ENCODE results near the gene SLC39A12.

SLC39A12 gene

DNA sequence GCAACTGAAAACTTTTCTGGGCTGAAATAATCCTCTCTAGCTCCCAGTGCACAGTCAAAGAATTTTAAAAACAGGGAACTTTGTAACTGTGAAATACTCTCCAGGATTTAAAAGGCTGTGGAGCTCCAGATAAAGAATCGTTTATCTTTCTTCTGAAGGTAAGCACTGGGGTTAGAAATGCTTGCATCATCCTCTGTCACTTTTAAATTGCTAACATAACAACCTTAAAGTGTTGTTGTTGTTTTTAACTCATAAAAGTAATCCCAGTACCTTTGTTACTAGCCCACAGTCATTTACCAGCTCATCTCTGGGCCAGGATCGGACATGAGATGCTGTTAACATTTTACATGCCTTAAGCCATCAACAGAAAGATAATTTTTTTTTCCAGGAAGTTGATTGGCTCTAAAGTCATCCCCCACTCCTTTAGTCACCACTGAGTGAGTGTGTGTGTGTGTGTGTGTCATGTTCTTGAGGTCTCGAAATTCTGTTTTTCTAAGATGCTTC lies at the start of gene SLC39A12:
TSS of gene SLC39A12 (plus strand) at position 51 of the 504 bp plus-strand sequence. CDS start 1,359 bp downstream, outside the sequence.
- no peaks in the 10 kb centered on the region for H3K4me1 Mint-ChIP-seq (ENCODE audit: low read depth)
- no peak within 1 kb of the TSS for H3K4me3 Mint-ChIP-seq
- H3K27ac Mint-ChIP-seq, result no peak within 1 kb of the TSS
- H3K9me3 Mint-ChIP-seq (ENCODE audit: low read depth), result no peaks in the 10 kb centered on the region
- H3K27me3 Mint-ChIP-seq, result peaks cover 2% of the 10 kb centered on the region
- no peaks in the 10 kb centered on the region for H3K36me3 Mint-ChIP-seq

DNA sequence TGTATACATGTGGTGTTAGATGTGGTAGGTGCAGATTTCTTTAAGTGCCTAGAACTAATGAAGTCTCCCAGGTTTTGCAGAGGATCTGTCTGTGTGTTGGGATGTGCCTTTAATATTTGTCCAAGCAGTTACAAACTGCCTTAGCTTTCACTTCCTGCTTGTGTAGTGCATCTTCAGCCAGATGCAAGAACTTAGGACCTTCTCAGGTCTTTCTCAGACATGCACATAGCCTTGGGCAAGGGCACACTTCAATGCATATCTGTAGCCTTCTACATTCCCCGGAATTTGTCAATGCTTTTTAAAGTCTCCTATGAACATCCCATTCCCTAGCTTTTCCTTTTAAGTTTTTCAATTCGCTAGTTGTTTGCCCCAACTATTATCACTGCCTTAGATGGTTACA lies 47.2 kb upstream of the SLC39A12 start:
- Mint-ChIP-seq H3K4me1 (ENCODE audit: low read depth) (no peaks in the 10 kb centered on the region), H3K27me3 (peaks cover 2% of the 10 kb centered on the region), H3K4me3 (no peak overlapping the region), H3K27ac (no peak overlapping the region), H3K36me3 (no peaks in the 10 kb centered on the region), H3K9me3 (ENCODE audit: low read depth) (no peaks in the 10 kb centered on the region)

DNA sequence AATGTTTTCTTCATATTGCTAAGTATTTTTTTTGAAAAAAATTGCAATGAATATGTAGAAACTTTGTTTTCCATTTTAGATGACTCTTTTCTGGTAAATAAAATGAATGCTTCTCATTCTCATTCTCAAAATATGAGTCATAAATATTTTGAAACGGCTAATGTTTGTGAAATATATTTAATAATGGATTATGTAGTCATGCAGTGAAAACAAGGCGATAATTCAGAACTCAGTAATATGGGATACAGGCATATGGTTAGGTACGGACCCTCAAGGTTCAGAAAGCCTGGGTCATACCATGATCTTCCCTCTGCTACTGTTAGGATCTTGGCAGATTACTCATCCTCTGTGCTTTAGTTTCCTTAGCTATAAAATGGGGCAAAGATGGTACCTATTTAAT lies 46.2 kb upstream of the SLC39A12 start:
- Mint-ChIP-seq H3K27ac (no peak overlapping the region), H3K27me3 (peaks cover 5% of the 10 kb centered on the region), H3K36me3 (no peaks in the 10 kb centered on the region), H3K4me1 (ENCODE audit: low read depth) (no peaks in the 10 kb centered on the region), H3K9me3 (ENCODE audit: low read depth) (no peaks in the 10 kb centered on the region), H3K4me3 (no peak overlapping the region)

DNA sequence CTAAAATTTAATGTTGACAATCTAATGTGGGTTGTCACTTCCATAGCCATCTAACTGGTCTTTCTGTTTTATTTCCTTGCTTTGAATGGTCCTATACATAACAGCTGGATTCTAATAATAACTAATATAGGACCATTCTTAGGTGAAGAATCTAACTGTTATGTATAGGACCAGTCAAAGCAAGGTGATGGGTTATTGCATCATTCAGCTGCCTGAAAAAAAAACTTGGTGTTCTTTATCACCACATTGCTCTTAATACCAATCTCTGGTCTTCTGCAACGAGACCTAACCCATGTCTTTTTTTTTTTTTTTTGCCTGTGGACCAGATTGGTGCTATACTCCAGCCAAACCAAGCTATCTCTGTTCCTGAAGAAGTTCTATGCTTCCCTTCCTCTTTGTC lies 45.7 kb upstream of the SLC39A12 start:
- H3K27ac Mint-ChIP-seq, result no peak overlapping the region
- H3K36me3 Mint-ChIP-seq, result no peaks in the 10 kb centered on the region
- H3K4me1 Mint-ChIP-seq (ENCODE audit: low read depth), result no peaks in the 10 kb centered on the region
- H3K27me3 Mint-ChIP-seq, result peaks cover 5% of the 10 kb centered on the region
- H3K9me3 Mint-ChIP-seq (ENCODE audit: low read depth), result no peaks in the 10 kb centered on the region
- H3K4me3 Mint-ChIP-seq, result no peak overlapping the region

DNA sequence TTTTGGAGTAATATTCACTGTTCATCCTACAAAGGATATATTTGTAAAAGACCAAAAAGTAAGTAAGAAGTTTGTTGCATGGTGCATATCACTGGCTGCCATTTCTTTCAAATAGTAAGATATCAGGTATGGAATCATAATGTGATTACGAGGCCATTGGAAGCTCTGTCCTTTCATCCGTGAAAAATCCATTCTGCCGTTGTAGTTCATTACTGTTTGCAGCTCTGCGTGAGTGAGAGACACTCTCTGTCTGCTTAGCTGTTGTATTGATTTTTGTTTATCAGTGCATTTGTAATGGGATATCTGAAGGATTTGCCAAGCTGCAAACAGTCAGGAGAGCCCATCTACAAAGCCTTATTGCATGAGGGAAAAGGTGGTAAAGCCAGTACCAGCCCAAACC lies 44.1 kb upstream of the SLC39A12 start:
- Mint-ChIP-seq H3K27ac (no peak overlapping the region), H3K4me1 (ENCODE audit: low read depth) (no peaks in the 10 kb centered on the region), H3K4me3 (no peak overlapping the region), H3K9me3 (ENCODE audit: low read depth) (peaks cover 5% of the 10 kb centered on the region), H3K27me3 (peaks cover 7% of the 10 kb centered on the region), H3K36me3 (no peaks in the 10 kb centered on the region)

DNA sequence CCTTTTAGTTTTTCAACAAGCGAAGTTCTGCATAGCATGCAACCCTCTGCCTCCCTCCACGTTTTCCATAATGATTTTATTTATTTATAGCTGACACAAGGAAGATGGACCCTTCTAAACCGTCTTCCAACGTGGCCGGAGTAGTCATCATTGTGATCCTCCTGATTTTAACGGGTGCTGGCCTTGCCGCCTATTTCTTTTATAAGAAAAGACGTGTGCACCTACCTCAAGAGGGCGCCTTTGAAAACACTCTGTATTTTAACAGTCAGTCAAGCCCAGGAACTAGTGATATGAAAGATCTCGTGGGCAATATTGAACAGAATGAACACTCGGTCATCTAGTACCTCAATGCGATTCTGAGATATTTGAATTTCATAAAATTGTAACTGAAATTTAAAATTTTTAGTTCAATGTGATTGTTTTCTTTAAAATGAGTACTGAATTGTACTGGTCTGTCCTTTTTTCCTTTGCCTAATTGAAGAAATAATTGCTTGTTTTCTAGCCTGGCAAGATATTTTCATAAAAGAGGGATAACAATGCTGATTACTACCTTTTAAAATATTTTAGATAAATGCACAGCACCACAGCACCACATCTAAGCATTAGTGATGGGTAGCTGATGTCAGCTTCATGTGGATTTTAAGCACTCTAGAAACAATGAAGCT lies 41.5 kb upstream of the SLC39A12 start:
- Mint-ChIP-seq H3K36me3 (no peaks in the 10 kb centered on the region), H3K27ac (no peak overlapping the region), H3K9me3 (ENCODE audit: low read depth) (peaks cover 5% of the 10 kb centered on the region), H3K4me1 (ENCODE audit: low read depth) (no peaks in the 10 kb centered on the region), H3K4me3 (no peak overlapping the region), H3K27me3 (peaks cover 7% of the 10 kb centered on the region)

DNA sequence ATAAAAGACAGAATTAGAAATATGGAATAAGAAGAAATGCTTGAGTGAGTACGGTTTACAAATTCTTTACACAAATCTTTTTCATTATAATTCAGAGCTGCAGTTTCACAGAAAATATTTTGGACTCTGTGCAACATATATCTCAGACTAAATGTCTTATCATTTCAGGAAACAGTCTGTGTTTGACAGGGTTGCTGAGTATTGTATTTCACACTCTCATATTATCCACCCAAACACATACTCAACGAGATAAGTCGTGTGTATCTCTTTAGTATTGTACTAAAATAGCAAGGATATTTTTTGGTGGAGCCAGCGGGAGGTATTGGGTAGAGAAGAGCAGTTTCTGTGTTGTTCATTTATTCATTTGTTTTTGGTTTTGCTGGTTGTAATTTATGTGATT lies 39.0 kb upstream of the SLC39A12 start:
- Mint-ChIP-seq H3K36me3 (no peaks in the 10 kb centered on the region), H3K9me3 (ENCODE audit: low read depth) (peaks cover 5% of the 10 kb centered on the region), H3K27me3 (peaks cover 5% of the 10 kb centered on the region), H3K4me3 (no peak overlapping the region), H3K4me1 (ENCODE audit: low read depth) (no peaks in the 10 kb centered on the region), H3K27ac (no peak overlapping the region)

DNA sequence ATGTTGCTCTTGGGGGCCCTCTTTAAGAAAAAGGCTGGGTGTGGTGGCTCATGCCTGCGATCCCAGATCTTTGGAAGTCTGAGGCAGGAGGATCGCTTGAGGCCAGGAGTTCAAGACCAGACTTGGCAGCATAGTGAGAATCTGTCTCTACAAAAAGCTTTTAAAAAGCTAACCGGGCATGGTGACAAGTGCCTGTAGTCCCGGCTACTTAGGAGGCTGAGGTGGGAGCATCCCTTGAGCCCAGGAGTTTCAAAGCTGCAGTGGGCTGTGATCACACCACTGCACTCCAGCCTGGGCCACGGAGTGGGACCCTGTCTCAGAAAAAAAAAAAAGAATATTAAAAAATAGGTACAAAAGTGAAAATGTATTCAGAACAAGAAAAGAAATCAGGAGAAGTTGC lies 38.1 kb upstream of the SLC39A12 start:
- no peaks in the 10 kb centered on the region for H3K36me3 Mint-ChIP-seq
- no peaks in the 10 kb centered on the region for H3K4me1 Mint-ChIP-seq (ENCODE audit: low read depth)
- H3K27me3 Mint-ChIP-seq, result peaks cover 5% of the 10 kb centered on the region
- peaks cover 5% of the 10 kb centered on the region for H3K9me3 Mint-ChIP-seq (ENCODE audit: low read depth)
- no peak overlapping the region for H3K27ac Mint-ChIP-seq
- H3K4me3 Mint-ChIP-seq, result no peak overlapping the region

DNA sequence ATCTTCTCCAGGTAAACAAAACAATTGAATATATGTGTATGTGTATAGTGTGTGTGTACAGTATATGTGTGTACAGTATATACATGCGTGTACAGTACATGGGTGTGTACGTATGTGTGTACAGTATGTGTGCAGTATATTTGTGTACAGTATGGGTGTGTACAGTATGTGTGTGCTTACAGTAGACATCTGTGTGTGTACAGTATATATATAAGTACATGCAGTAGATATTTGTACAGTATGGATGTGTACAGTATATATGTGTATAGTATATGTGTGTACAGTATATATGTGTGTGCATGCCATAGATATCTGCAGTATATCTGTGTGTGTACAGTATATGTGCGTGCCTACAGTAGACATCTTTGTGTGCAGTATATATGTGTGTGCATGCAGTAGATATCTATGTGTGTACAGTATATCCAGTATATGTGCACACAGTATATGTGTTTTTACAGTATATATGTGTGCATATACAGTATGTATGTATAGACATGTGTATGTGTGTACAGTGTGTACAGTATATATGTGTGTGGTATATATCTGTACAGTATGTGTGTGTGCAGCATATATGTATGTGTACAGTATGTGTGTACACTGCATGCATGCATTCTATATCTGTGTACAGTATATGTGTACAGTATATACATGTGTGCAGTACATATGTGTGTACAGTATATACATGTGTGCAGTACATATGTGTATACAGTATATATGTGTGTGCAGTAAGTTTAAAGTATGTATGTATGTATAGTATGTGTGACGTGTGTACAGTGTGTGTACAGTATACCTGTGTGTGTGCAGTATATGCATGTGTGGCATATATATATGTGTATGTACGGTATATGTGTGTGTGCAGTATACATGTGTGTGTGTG lies 37.3 kb upstream of the SLC39A12 start:
- H3K4me1 Mint-ChIP-seq (ENCODE audit: low read depth), result no peaks in the 10 kb centered on the region

DNA sequence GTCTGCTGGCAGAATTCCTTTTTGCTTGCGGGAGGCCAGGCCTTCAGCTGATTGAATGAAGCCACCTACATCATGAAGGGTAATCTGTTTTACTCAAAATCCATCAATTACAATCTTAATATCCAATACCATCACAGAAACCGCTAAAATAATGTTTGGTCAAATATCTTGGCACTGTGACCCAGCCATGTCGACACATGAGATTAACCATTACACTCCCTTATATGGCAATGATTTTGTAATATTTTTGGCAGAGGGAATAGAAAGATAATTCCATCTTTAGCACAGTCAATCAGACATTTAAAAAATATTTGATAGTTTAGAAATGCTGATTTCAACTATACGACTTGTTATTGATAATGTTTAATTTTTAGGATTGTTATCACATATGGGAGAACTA lies 36.5 kb upstream of the SLC39A12 start:
- Mint-ChIP-seq H3K4me1 (ENCODE audit: low read depth) (no peaks in the 10 kb centered on the region), H3K36me3 (no peaks in the 10 kb centered on the region), H3K4me3 (no peak overlapping the region), H3K27ac (no peak overlapping the region), H3K27me3 (peaks cover 3% of the 10 kb centered on the region), H3K9me3 (ENCODE audit: low read depth) (peaks cover 14% of the 10 kb centered on the region)

More for the DNA sequence above, 37.3 kb upstream of the SLC39A12 start:
- H3K4me3 Mint-ChIP-seq, result no peak overlapping the region
- H3K27me3 Mint-ChIP-seq, result peaks cover 5% of the 10 kb centered on the region
- no peaks in the 10 kb centered on the region for H3K36me3 Mint-ChIP-seq
- peaks cover 8% of the 10 kb centered on the region for H3K9me3 Mint-ChIP-seq (ENCODE audit: low read depth)
- no peak overlapping the region for H3K27ac Mint-ChIP-seq

DNA sequence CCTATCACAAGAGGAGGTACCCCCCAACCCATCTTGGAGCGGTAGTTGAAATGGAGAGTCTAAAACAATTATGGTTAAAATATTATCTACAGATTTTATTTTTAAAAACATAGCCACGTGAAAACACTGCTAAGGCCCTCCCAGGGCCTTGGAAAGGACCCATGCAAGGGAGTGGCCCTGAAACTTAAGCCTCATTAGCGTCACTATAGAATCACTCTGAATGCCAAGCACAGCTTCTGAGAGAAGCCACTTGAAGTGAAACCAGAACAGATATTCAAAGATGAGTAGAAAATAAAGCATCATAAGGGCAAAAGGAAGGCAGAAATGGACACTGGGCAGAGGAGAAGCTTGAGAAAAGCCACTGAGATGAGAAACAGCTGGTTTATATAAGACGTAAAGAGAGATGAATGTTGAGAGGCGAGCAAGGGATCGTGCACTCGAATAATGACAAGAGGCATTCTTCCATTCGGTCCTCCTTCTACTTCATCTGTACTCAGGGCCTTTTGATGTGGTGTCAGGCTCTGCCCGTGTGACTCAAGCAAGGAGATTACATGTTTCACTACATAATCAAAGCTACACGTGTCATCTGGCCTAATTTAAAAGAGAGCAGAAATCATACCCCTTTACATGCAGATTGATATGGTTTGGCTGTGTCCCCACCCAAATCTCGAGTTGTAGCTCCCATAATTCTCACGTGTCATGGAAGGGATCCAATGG lies 33.4 kb upstream of the SLC39A12 start:
- Mint-ChIP-seq H3K4me3 (no peak overlapping the region), H3K27ac (no peak overlapping the region), H3K4me1 (ENCODE audit: low read depth) (no peaks in the 10 kb centered on the region), H3K36me3 (no peaks in the 10 kb centered on the region), H3K27me3 (no peaks in the 10 kb centered on the region), H3K9me3 (ENCODE audit: low read depth) (peaks cover 9% of the 10 kb centered on the region)

DNA sequence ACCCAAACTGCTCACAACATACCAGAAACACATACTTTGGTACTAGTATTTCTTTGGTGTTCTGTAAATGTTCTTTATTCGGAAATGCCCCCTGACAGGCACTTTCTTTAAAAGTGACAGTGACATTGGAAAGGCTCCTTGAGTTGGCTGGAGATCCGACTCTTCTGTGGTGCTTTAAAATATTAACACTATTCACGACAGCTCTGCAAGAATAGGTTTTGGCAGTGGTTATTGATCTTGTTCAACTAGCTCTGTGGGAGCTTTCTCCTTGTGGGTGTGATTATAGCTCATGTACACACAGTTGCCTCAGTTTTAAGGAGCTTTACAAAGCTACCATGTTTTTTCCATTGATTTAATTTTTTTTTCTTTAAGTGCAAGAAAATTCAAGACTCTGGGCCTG lies 30.3 kb upstream of the SLC39A12 start:
- Mint-ChIP-seq H3K27ac (no peak overlapping the region), H3K4me3 (no peak overlapping the region), H3K27me3 (no peaks in the 10 kb centered on the region), H3K9me3 (ENCODE audit: low read depth) (peaks cover 9% of the 10 kb centered on the region), H3K4me1 (ENCODE audit: low read depth) (no peaks in the 10 kb centered on the region), H3K36me3 (no peaks in the 10 kb centered on the region)

DNA sequence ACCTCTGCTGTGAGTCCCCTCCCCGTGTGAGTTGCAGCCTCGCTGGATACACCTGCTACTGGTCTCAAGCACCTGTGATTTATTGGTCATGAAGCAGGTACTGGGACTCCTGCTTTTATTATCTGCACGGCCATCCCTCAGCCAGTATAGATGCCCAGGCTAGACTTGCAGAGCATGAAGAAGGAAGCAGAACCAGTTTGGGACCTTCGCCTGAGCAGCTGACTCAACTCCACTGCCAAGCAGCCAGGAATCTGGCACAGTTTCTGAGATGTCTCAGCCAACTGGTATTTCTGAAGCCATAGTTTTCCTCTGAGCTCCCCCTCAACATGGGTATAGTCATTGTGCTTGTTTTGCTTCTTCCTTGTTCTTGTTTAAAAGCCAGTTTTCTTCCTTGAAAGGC lies 28.0 kb upstream of the SLC39A12 start:
- H3K36me3 Mint-ChIP-seq, result no peaks in the 10 kb centered on the region
- H3K27me3 Mint-ChIP-seq, result no peaks in the 10 kb centered on the region
- peaks cover 9% of the 10 kb centered on the region for H3K9me3 Mint-ChIP-seq (ENCODE audit: low read depth)
- no peak overlapping the region for H3K27ac Mint-ChIP-seq
- no peak overlapping the region for H3K4me3 Mint-ChIP-seq
- no peaks in the 10 kb centered on the region for H3K4me1 Mint-ChIP-seq (ENCODE audit: low read depth)

DNA sequence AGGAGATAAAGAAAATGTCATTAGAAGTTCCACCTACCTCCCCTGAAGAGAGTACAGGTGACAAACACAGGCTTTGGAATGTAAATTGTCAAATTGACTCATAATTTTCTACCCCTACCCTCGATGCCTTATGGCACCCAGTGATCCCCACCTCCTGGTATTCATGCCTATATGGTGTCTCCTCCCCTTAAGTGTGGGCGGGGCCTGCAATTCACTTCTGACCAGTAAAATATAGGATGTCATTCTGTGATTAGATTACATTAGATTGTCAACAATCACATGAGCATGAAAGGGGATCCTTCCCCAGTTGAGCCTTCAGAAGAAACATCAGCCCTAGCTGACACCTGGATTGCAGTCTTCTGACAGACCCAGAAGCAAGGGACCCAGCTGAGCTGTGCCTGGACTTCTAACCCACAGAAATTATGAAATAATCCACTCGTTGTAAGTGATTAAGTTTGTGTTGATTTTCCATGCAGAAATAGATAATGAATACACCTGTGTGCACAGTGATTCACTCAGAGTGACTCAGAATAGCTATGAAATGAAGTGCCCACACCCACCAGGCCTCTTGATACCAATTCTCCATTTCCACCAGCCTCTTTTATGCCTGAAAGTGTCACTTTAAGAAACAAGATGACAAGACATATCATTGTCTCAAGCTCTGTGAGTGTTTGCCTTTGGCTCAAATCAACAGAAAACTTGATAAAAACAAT lies 8.5 kb upstream of the SLC39A12 start:
- H3K9me3 Mint-ChIP-seq (ENCODE audit: low read depth), result no peaks in the 10 kb centered on the region
- no peak overlapping the region for H3K4me3 Mint-ChIP-seq
- no peaks in the 10 kb centered on the region for H3K4me1 Mint-ChIP-seq (ENCODE audit: low read depth)
- peaks cover 3% of the 10 kb centered on the region for H3K27me3 Mint-ChIP-seq
- H3K36me3 Mint-ChIP-seq, result no peaks in the 10 kb centered on the region
- no peak overlapping the region for H3K27ac Mint-ChIP-seq

Data from activated naive CD8-positive, alpha-beta T cell (primary cell).